CMK (cell line): ENCODE measurements around the gene RNF214.
"Not testable (repeated sequence)": the region's sequence is repeated elsewhere in the genome, so short reads cannot be mapped to it uniquely, and the experiment has no call there.

Experiments used
- DNase-seq: peaks from one replicate; pipeline ENCODE4 v3.0.0-alpha.2; 2010; ENCODE audit warnings: low read depth

The RNF214 gene

GRCh38 chr11:117197516-117198456 lies 34.7 kb upstream of the RNF214 start:
- DNase-seq = no peak

- DNase-seq = no peak
Observed at GRCh38 chr11:117198613-117199012, 33.9 kb upstream of the RNF214 start.

GRCh38 chr11:117199053-117199915 lies 33.2 kb upstream of the RNF214 start, which contains the start of gene TAGLN:
TSS of gene TAGLN (plus strand) at chr11:117199370. CDS start at chr11:117203014, 3,644 bp downstream.
- no peak for DNase-seq

GRCh38 chr11:117199916-117200812 lies 32.3 kb upstream of the RNF214 start:
- no peak for DNase-seq

- no peak for DNase-seq
Observed at GRCh38 chr11:117200813-117201657, 31.4 kb upstream of the RNF214 start.

- no peak for DNase-seq
Observed at GRCh38 chr11:117201658-117202305, 30.7 kb upstream of the RNF214 start.

- DNase-seq = no peak
Observed at GRCh38 chr11:117202386-117203068, 29.9 kb upstream of the RNF214 start.

- no peak for DNase-seq
Observed at GRCh38 chr11:117203069-117203407, 29.4 kb upstream of the RNF214 start.

- no peak for DNase-seq
Observed at GRCh38 chr11:117204283-117205080, 28.0 kb upstream of the RNF214 start.

- DNase-seq = no peak
Observed at GRCh38 chr11:117205211-117205818, 27.2 kb upstream of the RNF214 start.

- not testable (repeated sequence) for DNase-seq
Observed at GRCh38 chr11:117206111-117206510, 26.4 kb upstream of the RNF214 start.

GRCh38 chr11:117206859-117207258 lies 25.6 kb upstream of the RNF214 start:
- not testable (repeated sequence) for DNase-seq

GRCh38 chr11:117207481-117207880 lies 25.0 kb upstream of the RNF214 start:
- not testable (repeated sequence) for DNase-seq

- DNase-seq = not testable (repeated sequence)
Observed at GRCh38 chr11:117208710-117209109, 23.8 kb upstream of the RNF214 start.

GRCh38 chr11:117209351-117210125 lies 22.9 kb upstream of the RNF214 start:
- DNase-seq = not testable (repeated sequence)

- no peak for DNase-seq
Observed at GRCh38 chr11:117210620-117211019, 21.9 kb upstream of the RNF214 start.

- no peak for DNase-seq
Observed at GRCh38 chr11:117212697-117213355, 19.6 kb upstream of the RNF214 start.
